Measurements from ENCODE around the gene HIPK2.

Gene HIPK2

GRCh38 chr7:139733751-139734150, 44.0 kb downstream of the HIPK2 start:
- FAIRE-seq, result no peak

GRCh38 chr7:139732471-139733167, 45.2 kb downstream of the HIPK2 start:
- no peak for FAIRE-seq

GRCh38 chr7:139731802-139732470, 45.9 kb downstream of the HIPK2 start:
- FAIRE-seq, result no peak

GRCh38 chr7:139730746-139731612, 46.8 kb downstream of the HIPK2 start:
- no peak for FAIRE-seq

- FAIRE-seq, result no peak
Measured at GRCh38 chr7:139728203-139728602, 49.6 kb downstream of the HIPK2 start.

GRCh38 chr7:139727151-139727705, 50.6 kb downstream of the HIPK2 start:
- no peak for FAIRE-seq

GRCh38 chr7:139726485-139726869, 51.3 kb downstream of the HIPK2 start:
- FAIRE-seq, result no peak

- no peak for FAIRE-seq
Measured at GRCh38 chr7:139725858-139726484, 51.8 kb downstream of the HIPK2 start.

- FAIRE-seq, result no peak
Measured at GRCh38 chr7:139725077-139725476, 52.7 kb downstream of the HIPK2 start.

- no peak for FAIRE-seq
Measured at GRCh38 chr7:139722604-139723003, 55.2 kb downstream of the HIPK2 start.

GRCh38 chr7:139721821-139722220, 56.0 kb downstream of the HIPK2 start:
- no peak for FAIRE-seq

- FAIRE-seq, result no peak
Measured at GRCh38 chr7:139721417-139721816, 56.4 kb downstream of the HIPK2 start.

- no peak for FAIRE-seq
Measured at GRCh38 chr7:139720705-139721231, 57.0 kb downstream of the HIPK2 start.

GRCh38 chr7:139720186-139720585, 57.6 kb downstream of the HIPK2 start:
- no peak for FAIRE-seq

GRCh38 chr7:139718859-139719258, 58.9 kb downstream of the HIPK2 start:
- FAIRE-seq, result no peak

- no peak for FAIRE-seq
Measured at GRCh38 chr7:139718141-139718540, 59.7 kb downstream of the HIPK2 start.

- FAIRE-seq, result no peak
Measured at GRCh38 chr7:139716156-139716942, 61.4 kb downstream of the HIPK2 start.

- FAIRE-seq, result no peak
Measured at GRCh38 chr7:139715194-139715815, 62.5 kb downstream of the HIPK2 start.

GRCh38 chr7:139714163-139714901, 63.5 kb downstream of the HIPK2 start:
- FAIRE-seq, result no peak

GRCh38 chr7:139713526-139714162, 64.2 kb downstream of the HIPK2 start:
- FAIRE-seq, result no peak

Data from A204.1 (cell line).